Body of pancreas (tissue), 4 donors: ENCODE data around the gene MASP1. TPM values are rescaled to one million over a fixed set of nuclear protein-coding genes. Genes with fewer than 3 reads are reported as not detected.
A peak's percentile ranks its signal among the peaks of the same experiment; 100 is the strongest.

Source experiments
- ATAC-seq: fragments of 150-250 bp; one replicate; pipeline ENCODE4 v1.9.1; 2016
- DNase-seq, 4 donors: peaks; one replicate each; pipeline ENCODE4 v3.0.0-alpha.2; 2019
- H3K27ac ChIP-seq, 4 donors: fragments of 200-600 bp; sonication (generic); 1 replicate in 3 of 4; 2 replicates in 1 of 4; pipeline versions ENCODE4 v1.5.1 to v1.6.1; 2016 to 2019; ENCODE audit warnings: mild to moderate bottlenecking in 1 of 4, mixed read lengths in 1 of 4, moderate library complexity in 1 of 4
- H3K27me3 ChIP-seq, 2 donors: fragments of 200-600 bp; sonication (generic); one replicate each; pipeline ENCODE4 v1.6.0; 2016; ENCODE audit warnings: mild to moderate bottlenecking in 1 of 2
- H3K36me3 ChIP-seq, 2 donors: fragments of 200-600 bp; sonication (generic); replicated peaks in 1 of 2; 2 replicates each; pipeline ENCODE4 v1.5.1; 2016; ENCODE audit warnings: low read depth in 2 of 2; ENCODE audit not compliant: insufficient read depth in 1 of 2
- H3K4me1 ChIP-seq: fragments of 200-600 bp; sonication (generic); one replicate; pipeline ENCODE4 v1.6.0; 2016
- H3K4me3 ChIP-seq, 2 donors: fragments of 200-600 bp; sonication (generic); 1 replicate in 1 of 2; 2 replicates in 1 of 2; pipeline ENCODE4 v1.5.1; 2016 to 2019
- H3K9me3 ChIP-seq, 3 donors: fragments of 200-600 bp; sonication (generic); 1 replicate in 2 of 3; 2 replicates in 1 of 3; pipeline ENCODE4 v1.5.1; 2016
- POLR2A ChIP-seq, 3 donors: fragments of 450-650 bp; IDR thresholded peaks; one replicate each; pipeline ENCODE4 v1.6.1; 2016; ENCODE audit warnings: antibody characterized with exemption in 3 of 3, mild to moderate bottlenecking in 2 of 3
- WGBS, 2 donors: methylation state at CpG; one replicate each; pipeline ENCODE4 v1.1.5; 2017; 5-methylcytosine and 5-hydroxymethylcytosine counted together
- intact Hi-C: fragments of 100-400 bp; cut with DNase I; formaldehyde crosslinking; loops from one replicate; pipeline ENCODE4 v1.15.1; 2023
- total RNA-seq, 2 donors: library from RNA; depleted of rRNA; stranded (reverse); fragments of >200 nt; gene quantifications; one replicate each; pipeline ENCODE4 v1.1.0, GENCODE V29; 2016
- TF ChIP-seq, protein P1 (sequence below), 7 experiments: fragments of 450-650 bp in 4 of 7; fragments of 200-600 bp in 3 of 7; sonication (generic) in 3 of 7; IDR thresholded peaks; one replicate each; pipeline ENCODE4 v1.5.1; 2016 to 2019; ENCODE audit warnings: antibody characterized with exemption in 7 of 7

MASP1 gene
- total RNA-seq, 2 donors from 2014 or later: 2.3 TPM; not detected in 1

DNA sequence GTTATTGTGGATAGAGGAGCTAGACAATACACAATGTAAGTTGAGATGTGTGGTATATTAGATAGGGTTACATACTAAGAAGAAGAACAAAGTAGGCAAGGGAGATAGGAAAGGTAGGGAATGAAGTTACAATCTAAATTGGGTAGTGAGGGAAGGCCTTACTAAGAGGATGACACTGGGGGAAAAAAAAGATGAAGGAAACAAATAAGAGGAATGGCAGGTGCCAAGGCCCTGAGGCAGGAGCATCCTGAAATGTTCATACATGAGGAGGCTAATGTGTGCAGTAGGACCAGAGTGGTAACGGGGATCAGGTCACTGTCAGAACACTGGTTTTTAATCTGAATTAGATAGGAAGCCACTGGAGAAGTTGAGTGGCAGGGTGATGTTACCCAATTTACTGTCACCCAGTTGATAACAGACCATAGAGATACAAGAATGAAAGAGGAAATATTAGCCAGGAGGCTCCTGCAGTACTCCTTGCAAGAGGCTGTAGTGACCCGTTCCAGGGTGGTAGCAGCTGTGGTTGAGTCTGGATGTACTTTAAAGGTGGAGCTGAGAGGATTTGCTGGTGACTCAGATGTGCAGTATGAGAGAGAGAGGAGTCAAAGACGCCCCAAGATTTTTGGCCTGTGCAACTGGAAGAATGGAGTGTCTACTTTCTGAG lies 79.9 kb downstream of the MASP1 start:
- no peak for TF ChIP-seq POLR2A (IDR thresholded peaks at IDR 0.05)
- TF ChIP-seq, protein P1, sequence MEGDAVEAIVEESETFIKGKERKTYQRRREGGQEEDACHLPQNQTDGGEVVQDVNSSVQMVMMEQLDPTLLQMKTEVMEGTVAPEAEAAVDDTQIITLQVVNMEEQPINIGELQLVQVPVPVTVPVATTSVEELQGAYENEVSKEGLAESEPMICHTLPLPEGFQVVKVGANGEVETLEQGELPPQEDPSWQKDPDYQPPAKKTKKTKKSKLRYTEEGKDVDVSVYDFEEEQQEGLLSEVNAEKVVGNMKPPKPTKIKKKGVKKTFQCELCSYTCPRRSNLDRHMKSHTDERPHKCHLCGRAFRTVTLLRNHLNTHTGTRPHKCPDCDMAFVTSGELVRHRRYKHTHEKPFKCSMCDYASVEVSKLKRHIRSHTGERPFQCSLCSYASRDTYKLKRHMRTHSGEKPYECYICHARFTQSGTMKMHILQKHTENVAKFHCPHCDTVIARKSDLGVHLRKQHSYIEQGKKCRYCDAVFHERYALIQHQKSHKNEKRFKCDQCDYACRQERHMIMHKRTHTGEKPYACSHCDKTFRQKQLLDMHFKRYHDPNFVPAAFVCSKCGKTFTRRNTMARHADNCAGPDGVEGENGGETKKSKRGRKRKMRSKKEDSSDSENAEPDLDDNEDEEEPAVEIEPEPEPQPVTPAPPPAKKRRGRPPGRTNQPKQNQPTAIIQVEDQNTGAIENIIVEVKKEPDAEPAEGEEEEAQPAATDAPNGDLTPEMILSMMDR (IDR thresholded peaks at IDR 0.05): no peak
- intact Hi-C loops: no loop called here
- H3K27ac ChIP-seq: no peak overlapping the region
- ATAC-seq (no peak), DNase-seq (no peak)
- WGBS, 2 donors: 90 to 94% methylated on average over 3 of the region's 3 CpGs
- no peaks in the 10 kb centered on the region for H3K9me3 ChIP-seq
- no peaks in the 10 kb centered on the region for H3K36me3 ChIP-seq
- H3K27me3 ChIP-seq: no peaks in the 10 kb centered on the region
- peaks cover 9% of the 10 kb centered on the region for H3K4me1 ChIP-seq
- no peak overlapping the region for H3K4me3 ChIP-seq

DNA sequence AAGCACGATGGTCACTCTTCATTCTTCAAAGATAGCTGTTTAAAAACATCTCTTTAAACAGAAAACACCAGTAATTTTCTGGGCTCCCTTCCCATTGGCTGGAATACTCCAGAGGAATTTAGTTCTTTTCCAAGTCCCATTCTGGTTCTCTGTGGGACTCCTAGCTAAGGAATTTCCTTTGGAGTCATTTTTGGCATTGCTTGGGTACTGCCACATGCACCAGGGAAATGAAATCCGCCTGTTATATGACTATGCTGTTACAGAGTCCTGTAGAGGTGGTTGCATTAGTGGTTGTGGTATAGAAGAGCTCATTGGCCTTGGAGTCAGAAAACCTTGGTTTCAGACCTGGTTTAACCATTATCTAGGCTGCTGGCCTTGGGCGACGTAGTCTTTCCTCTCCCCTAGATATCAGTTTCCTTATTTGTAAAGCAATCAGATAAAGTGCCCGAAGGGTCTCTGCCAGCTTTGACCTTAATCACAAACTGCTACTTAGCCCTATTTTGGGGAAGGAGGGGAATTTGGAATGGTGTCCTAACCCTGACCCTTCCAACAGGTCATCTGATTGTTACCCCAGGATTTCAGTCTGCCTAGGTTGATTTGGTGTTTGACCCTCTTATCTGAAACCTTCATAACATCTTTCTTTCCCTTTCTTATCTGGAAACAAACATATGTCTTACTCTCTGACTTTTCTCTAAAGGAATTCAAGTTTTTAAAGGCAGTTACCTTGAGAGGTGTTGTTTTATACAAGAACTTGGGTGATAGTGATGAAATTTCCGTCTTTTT lies 80.8 kb downstream of the MASP1 start:
- DNase-seq: peak in 1 of 4 donors; percentile 8
- Histone ChIP-seq H3K9me3 (no peaks in the 10 kb centered on the region), H3K27me3 (no peaks in the 10 kb centered on the region), H3K27ac (no peak overlapping the region), H3K4me1 (peaks cover 9% of the 10 kb centered on the region), H3K36me3 (no peaks in the 10 kb centered on the region), H3K4me3 (no peak overlapping the region)
- peak; percentile 75 for ATAC-seq
- TF ChIP-seq POLR2A (IDR thresholded peaks at IDR 0.05): no peak
- intact Hi-C loops: no loop called here
- WGBS, 2 donors: 21 to 25% methylated on average over 6 of the region's 6 CpGs

DNA sequence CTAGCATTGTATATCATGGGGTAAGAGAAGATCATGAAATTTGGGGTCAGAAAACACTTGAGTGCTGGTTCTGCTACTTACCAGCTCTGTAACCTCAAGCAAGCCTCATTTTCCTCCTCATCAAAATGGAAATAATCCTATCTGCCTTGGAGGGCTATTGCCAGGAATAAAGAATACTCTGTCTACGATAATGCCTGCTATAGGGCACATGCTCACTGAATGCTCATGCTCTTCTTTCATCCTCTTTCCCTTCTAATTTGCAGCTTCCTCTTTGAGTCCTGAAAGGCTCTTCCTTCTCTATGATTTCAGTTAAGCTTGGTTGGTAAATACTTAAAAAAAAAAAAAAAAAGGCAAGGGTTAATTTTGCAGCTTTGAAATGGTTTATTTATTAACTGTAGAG lies 81.4 kb downstream of the MASP1 start:
- intact Hi-C loops: no loop called here
- Histone ChIP-seq H3K9me3 (no peaks in the 10 kb centered on the region), H3K27ac (no peak overlapping the region), H3K27me3 (no peaks in the 10 kb centered on the region), H3K36me3 (no peaks in the 10 kb centered on the region), H3K4me3 (no peak overlapping the region), H3K4me1 (peaks cover 9% of the 10 kb centered on the region)
- 80 to 84% methylated on average over 1 of the region's 1 CpG for WGBS, 2 donors
- DNase-seq: no peak
- TF ChIP-seq, protein P1 (IDR thresholded peaks at IDR 0.05): no peak
- TF ChIP-seq POLR2A (IDR thresholded peaks at IDR 0.05): no peak
- no peak for ATAC-seq

GRCh38 chr3:187209491-187209890 lies 82.0 kb downstream of the MASP1 start:
- Histone ChIP-seq H3K4me3 (no peak overlapping the region), H3K27ac (no peak overlapping the region), H3K27me3 (no peaks in the 10 kb centered on the region), H3K4me1 (peaks cover 9% of the 10 kb centered on the region), H3K9me3 (no peaks in the 10 kb centered on the region), H3K36me3 (no peaks in the 10 kb centered on the region)
- TF ChIP-seq, protein P1 (IDR thresholded peaks at IDR 0.05): no peak
- TF ChIP-seq POLR2A (IDR thresholded peaks at IDR 0.05): no peak
- no peak for ATAC-seq
- DNase-seq: no peak
- intact Hi-C loops: no loop called here

- Histone ChIP-seq H3K9me3 (no peaks in the 10 kb centered on the region), H3K36me3 (no peaks in the 10 kb centered on the region), H3K4me3 (no peak overlapping the region), H3K27ac (no peak overlapping the region), H3K4me1 (peaks cover 9% of the 10 kb centered on the region), H3K27me3 (no peaks in the 10 kb centered on the region)
- DNase-seq (no peak), ATAC-seq (no peak)
- intact Hi-C loops: no loop called here
- TF ChIP-seq, protein P1 (IDR thresholded peaks at IDR 0.05): no peak
- no peak for TF ChIP-seq POLR2A (IDR thresholded peaks at IDR 0.05)
- WGBS, 2 donors: 85 to 90% methylated on average over 1 of the region's 1 CpG
Observed at GRCh38 chr3:187208159-187208558, 83.4 kb downstream of the MASP1 start.
